AG09309 (cell line): ENCODE data around the gene TRIM47.

Experiments
- DNase-seq: peaks from one replicate; pipeline ENCODE4 v3.0.0-alpha.2; 2010; ENCODE audit warnings: low read depth
- H3K4me3 ChIP-seq: 2 replicates; pipeline ENCODE4 v1.5.1; 2011; ENCODE audit warnings: mild to moderate bottlenecking, low read depth, low read length, moderate library complexity; ENCODE audit not compliant: control insufficient read depth
- CTCF ChIP-seq: IDR thresholded peaks from 2 replicates; pipeline ENCODE4 v1.5.1; 2011; ENCODE audit warnings: mild to moderate bottlenecking, low read depth, low read length, inconsistent platforms; ENCODE audit not compliant: insufficient read depth, control insufficient read depth; ENCODE audit errors: missing control alignments

TRIM47 gene

GRCh38 chr17:75900691-75901533 is 22.5 kb upstream of the TRIM47 start:
- TF ChIP-seq CTCF = no peak
- H3K4me3 ChIP-seq = no peak overlapping the region
- DNase-seq = no peak

GRCh38 chr17:75899767-75900468 is 21.5 kb upstream of the TRIM47 start:
- no peak overlapping the region for H3K4me3 ChIP-seq
- no peak for TF ChIP-seq CTCF
- DNase-seq = no peak

GRCh38 chr17:75899353-75899752 is 21.0 kb upstream of the TRIM47 start:
- DNase-seq = no peak
- no peak for TF ChIP-seq CTCF
- H3K4me3 ChIP-seq = no peak overlapping the region

GRCh38 chr17:75898791-75899190 is 20.4 kb upstream of the TRIM47 start:
- no peak for DNase-seq
- no peak overlapping the region for H3K4me3 ChIP-seq
- TF ChIP-seq CTCF = no peak

- no peak for DNase-seq
- no peak for TF ChIP-seq CTCF
- no peak overlapping the region for H3K4me3 ChIP-seq
Observed at GRCh38 chr17:75898065-75898464, 19.7 kb upstream of the TRIM47 start.

GRCh38 chr17:75897160-75898019 is 19.0 kb upstream of the TRIM47 start:
- peak overlapping the region; percentile 51 for H3K4me3 ChIP-seq
- no peak for DNase-seq
- TF ChIP-seq CTCF = no peak
